ENCODE data around the gene IGSF23. TPM values are rescaled to one million over a fixed set of nuclear protein-coding genes. Genes with fewer than 3 reads are reported as not detected.

IGSF23 gene
- total and polyA plus RNA-seq, 2 of the 13 experiments (the other 11 are each of a cell fraction or from before 2014, with no cell fraction given) = 2.3 to 8.8 TPM

DNA sequence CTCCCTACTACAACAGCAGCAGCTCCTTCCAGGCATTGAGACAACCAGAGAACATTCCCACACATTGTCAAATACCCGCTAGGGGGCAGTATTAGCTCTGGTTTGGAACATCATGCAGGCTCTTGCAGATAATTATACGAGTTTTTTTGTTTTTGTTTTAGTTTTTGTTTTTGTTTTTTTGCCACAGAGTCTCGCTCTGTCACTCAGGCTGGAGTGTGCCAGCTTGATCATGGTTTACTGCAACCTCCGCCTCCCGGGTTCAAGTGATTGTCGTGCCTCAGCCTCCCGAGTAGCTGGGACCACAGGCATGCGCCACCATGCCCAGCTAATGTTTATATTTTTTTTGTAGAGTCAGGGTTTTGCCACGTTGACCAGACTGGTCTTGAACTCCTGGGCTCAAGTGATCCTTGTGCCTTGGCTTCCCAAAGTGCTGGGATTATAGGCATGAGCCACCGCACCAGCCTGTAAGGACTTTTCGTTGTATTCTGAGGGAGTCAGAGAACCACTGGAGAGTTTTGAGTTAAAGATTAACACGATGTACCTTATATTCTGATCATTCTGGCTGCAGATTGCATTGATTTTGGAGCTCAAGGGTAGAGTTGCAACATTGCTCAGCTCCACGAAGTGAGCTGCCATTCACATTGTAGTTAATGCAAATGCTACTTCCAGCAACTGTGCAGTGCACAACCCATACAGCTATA, 42.2 kb upstream of the IGSF23 start (continued):
- no peak for TF ChIP-seq ZHX2 (IDR thresholded peaks at IDR 0.05; ENCODE audit: low read depth)
- TF ChIP-seq ZHX2 (CRISPR knock-in tag; IDR thresholded peaks at IDR 0.05; ENCODE audit: borderline replicate concordance) = no peak
- no peak for TF ChIP-seq KLF15 (CRISPR knock-in tag; IDR thresholded peaks at IDR 0.05; ENCODE audit: borderline replicate concordance)
- TF ChIP-seq MAZ (IDR thresholded peaks at IDR 0.05; ENCODE audit: borderline replicate concordance, low read depth, low read length) = no peak
- 0 out of 2 replicates have a peak, but pooled peaks have one; percentile 38 for TF ChIP-seq MAZ (CRISPR knock-in tag; IDR thresholded peaks at IDR 0.05; ENCODE audit: low read depth)
- peak; percentile 46; the same call in 1 of the 2 replicates for TF ChIP-seq CCDC6 (CRISPR knock-in tag; IDR thresholded peaks at IDR 0.05)
- no peak for TF ChIP-seq ZNF446 (CRISPR knock-in tag; IDR thresholded peaks at IDR 0.05)
- no peak; the same call in 1 of the 2 replicates for TF ChIP-seq ZNF205 (CRISPR knock-in tag; IDR thresholded peaks at IDR 0.05)
- no peak for TF ChIP-seq ZNF234 (CRISPR knock-in tag; conservative IDR thresholded peaks at IDR 0.05)
- TF ChIP-seq, protein P1, sequence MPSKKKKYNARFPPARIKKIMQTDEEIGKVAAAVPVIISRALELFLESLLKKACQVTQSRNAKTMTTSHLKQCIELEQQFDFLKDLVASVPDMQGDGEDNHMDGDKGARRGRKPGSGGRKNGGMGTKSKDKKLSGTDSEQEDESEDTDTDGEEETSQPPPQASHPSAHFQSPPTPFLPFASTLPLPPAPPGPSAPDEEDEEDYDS (CRISPR knock-in tag; IDR thresholded peaks at IDR 0.05) = peak; percentile 89
- TF ChIP-seq ZNF614 (CRISPR knock-in tag; IDR thresholded peaks at IDR 0.05; ENCODE audit: borderline replicate concordance) = no peak; the same call in 1 of the 2 replicates
- peak; percentile 81; the same call in 1 of the 2 replicates for TF ChIP-seq NCOR1 (IDR thresholded peaks at IDR 0.05; ENCODE audit: borderline replicate concordance, low read length)
- no peak for TF ChIP-seq ZNF251 (CRISPR knock-in tag; IDR thresholded peaks at IDR 0.05)
- no peak for TF ChIP-seq IKZF4 (CRISPR knock-in tag; IDR thresholded peaks at IDR 0.05; ENCODE audit: borderline replicate concordance, low read depth, not compliant biosample characterization)
- TF ChIP-seq TCF7L2 (IDR thresholded peaks at IDR 0.05; ENCODE audit: low read depth, low read length) = no peak
- no peak for TF ChIP-seq ZNF770 (CRISPR knock-in tag; IDR thresholded peaks at IDR 0.05)
- no peak for TF ChIP-seq FOXM1 (CRISPR knock-in tag; IDR thresholded peaks at IDR 0.05)
- no peak for TF ChIP-seq ZNF749 (CRISPR knock-in tag; IDR thresholded peaks at IDR 0.05; ENCODE audit: borderline replicate concordance)
- no peak for TF ChIP-seq KDM1A (CRISPR knock-in tag; IDR thresholded peaks at IDR 0.05)
